ENCODE data around the gene TDRD3. TPM values are rescaled to one million over a fixed set of nuclear protein-coding genes. Genes with fewer than 3 reads are reported as not detected.

The TDRD3 gene
- total and polyA plus RNA-seq, 2 experiments from 2014 or later: 13.1 to 13.3 TPM

DNA sequence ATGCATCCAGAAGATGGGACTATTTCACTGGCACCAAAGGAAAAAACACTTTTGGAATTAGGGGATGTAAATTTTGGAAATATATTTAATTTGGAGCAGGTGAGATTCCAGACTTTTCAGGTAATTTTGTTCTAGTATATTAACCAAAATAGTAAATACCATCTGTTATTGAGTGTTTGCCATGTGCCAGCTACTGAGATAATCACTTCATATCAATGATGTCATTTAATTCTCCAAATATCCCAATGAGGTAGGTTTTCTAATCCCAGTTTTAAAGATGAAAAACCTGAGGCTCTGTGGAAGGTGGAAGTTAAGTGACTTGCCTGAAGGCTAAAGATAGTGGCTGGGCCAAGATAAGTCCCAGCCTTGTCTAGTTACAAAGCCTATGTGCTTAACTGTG is 95.2 kb downstream of the TDRD3 start:
- H3K4me1 Mint-ChIP-seq: peaks cover 11% of the 10 kb centered on the region; the same call in 2 of the 3 replicates
- no peaks in the 10 kb centered on the region for H3K36me3 ChIP-seq (ENCODE audit: insufficient read depth)
- H3K36me3 Mint-ChIP-seq (ENCODE audit: low read depth): peaks cover 57% of the 10 kb centered on the region
- no peak overlapping the region for H3K4me3 Mint-ChIP-seq
- no peak overlapping the region for H3K27ac ChIP-seq (ENCODE audit: low read depth)
- DNase-seq (ENCODE audit: low spot score) (no peak), ATAC-seq (no peak)
- H4K20me1 ChIP-seq (replicated peaks; ENCODE audit: insufficient read depth): no peaks in the 10 kb centered on the region
- no peaks in the 10 kb centered on the region for H3K27me3 ChIP-seq (ENCODE audit: insufficient read depth)
- no peaks in the 10 kb centered on the region for H3K27me3 Mint-ChIP-seq (ENCODE audit: insufficient read depth, low read depth, poor library complexity)
- H3K4me3 ChIP-seq: no peak overlapping the region
- no peaks in the 10 kb centered on the region for H3F3A ChIP-seq (replicated peaks; ENCODE audit: low read depth)
- no peak overlapping the region for H3K4me2 ChIP-seq
- peaks cover 32% of the 10 kb centered on the region for H3K9me3 Mint-ChIP-seq
- H2AFZ ChIP-seq: no peak overlapping the region
- peaks cover 18% of the 10 kb centered on the region for H3K4me1 ChIP-seq (ENCODE audit: insufficient read depth)
- no peak for TF ChIP-seq ETS1 (IDR thresholded peaks at IDR 0.05)
- TF ChIP-seq JUNB (IDR thresholded peaks at IDR 0.05; ENCODE audit: unreplicated experiment): no peak
- no peak for TF ChIP-seq ZNF331 (CRISPR knock-in tag; IDR thresholded peaks at IDR 0.05; ENCODE audit: low read depth)
- TF ChIP-seq, protein P1, sequence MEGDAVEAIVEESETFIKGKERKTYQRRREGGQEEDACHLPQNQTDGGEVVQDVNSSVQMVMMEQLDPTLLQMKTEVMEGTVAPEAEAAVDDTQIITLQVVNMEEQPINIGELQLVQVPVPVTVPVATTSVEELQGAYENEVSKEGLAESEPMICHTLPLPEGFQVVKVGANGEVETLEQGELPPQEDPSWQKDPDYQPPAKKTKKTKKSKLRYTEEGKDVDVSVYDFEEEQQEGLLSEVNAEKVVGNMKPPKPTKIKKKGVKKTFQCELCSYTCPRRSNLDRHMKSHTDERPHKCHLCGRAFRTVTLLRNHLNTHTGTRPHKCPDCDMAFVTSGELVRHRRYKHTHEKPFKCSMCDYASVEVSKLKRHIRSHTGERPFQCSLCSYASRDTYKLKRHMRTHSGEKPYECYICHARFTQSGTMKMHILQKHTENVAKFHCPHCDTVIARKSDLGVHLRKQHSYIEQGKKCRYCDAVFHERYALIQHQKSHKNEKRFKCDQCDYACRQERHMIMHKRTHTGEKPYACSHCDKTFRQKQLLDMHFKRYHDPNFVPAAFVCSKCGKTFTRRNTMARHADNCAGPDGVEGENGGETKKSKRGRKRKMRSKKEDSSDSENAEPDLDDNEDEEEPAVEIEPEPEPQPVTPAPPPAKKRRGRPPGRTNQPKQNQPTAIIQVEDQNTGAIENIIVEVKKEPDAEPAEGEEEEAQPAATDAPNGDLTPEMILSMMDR (conservative IDR thresholded peaks at IDR 0.05; ENCODE audit: low read depth in 2 of 2): no peak
- no peak for TF ChIP-seq NANOG (IDR thresholded peaks at IDR 0.05; ENCODE audit: borderline replicate concordance)
- no peak for TF ChIP-seq ZNF114 (CRISPR knock-in tag; IDR thresholded peaks at IDR 0.05)
- no peak for TF ChIP-seq STAT1 (IDR thresholded peaks at IDR 0.05; ENCODE audit: unreplicated experiment)
- TF ChIP-seq EZH2 (IDR thresholded peaks at IDR 0.05; ENCODE audit: low read depth, unreplicated experiment): no peak
- TF ChIP-seq REST (IDR thresholded peaks at IDR 0.05; ENCODE audit: unreplicated experiment): no peak
- TF ChIP-seq, protein P2, sequence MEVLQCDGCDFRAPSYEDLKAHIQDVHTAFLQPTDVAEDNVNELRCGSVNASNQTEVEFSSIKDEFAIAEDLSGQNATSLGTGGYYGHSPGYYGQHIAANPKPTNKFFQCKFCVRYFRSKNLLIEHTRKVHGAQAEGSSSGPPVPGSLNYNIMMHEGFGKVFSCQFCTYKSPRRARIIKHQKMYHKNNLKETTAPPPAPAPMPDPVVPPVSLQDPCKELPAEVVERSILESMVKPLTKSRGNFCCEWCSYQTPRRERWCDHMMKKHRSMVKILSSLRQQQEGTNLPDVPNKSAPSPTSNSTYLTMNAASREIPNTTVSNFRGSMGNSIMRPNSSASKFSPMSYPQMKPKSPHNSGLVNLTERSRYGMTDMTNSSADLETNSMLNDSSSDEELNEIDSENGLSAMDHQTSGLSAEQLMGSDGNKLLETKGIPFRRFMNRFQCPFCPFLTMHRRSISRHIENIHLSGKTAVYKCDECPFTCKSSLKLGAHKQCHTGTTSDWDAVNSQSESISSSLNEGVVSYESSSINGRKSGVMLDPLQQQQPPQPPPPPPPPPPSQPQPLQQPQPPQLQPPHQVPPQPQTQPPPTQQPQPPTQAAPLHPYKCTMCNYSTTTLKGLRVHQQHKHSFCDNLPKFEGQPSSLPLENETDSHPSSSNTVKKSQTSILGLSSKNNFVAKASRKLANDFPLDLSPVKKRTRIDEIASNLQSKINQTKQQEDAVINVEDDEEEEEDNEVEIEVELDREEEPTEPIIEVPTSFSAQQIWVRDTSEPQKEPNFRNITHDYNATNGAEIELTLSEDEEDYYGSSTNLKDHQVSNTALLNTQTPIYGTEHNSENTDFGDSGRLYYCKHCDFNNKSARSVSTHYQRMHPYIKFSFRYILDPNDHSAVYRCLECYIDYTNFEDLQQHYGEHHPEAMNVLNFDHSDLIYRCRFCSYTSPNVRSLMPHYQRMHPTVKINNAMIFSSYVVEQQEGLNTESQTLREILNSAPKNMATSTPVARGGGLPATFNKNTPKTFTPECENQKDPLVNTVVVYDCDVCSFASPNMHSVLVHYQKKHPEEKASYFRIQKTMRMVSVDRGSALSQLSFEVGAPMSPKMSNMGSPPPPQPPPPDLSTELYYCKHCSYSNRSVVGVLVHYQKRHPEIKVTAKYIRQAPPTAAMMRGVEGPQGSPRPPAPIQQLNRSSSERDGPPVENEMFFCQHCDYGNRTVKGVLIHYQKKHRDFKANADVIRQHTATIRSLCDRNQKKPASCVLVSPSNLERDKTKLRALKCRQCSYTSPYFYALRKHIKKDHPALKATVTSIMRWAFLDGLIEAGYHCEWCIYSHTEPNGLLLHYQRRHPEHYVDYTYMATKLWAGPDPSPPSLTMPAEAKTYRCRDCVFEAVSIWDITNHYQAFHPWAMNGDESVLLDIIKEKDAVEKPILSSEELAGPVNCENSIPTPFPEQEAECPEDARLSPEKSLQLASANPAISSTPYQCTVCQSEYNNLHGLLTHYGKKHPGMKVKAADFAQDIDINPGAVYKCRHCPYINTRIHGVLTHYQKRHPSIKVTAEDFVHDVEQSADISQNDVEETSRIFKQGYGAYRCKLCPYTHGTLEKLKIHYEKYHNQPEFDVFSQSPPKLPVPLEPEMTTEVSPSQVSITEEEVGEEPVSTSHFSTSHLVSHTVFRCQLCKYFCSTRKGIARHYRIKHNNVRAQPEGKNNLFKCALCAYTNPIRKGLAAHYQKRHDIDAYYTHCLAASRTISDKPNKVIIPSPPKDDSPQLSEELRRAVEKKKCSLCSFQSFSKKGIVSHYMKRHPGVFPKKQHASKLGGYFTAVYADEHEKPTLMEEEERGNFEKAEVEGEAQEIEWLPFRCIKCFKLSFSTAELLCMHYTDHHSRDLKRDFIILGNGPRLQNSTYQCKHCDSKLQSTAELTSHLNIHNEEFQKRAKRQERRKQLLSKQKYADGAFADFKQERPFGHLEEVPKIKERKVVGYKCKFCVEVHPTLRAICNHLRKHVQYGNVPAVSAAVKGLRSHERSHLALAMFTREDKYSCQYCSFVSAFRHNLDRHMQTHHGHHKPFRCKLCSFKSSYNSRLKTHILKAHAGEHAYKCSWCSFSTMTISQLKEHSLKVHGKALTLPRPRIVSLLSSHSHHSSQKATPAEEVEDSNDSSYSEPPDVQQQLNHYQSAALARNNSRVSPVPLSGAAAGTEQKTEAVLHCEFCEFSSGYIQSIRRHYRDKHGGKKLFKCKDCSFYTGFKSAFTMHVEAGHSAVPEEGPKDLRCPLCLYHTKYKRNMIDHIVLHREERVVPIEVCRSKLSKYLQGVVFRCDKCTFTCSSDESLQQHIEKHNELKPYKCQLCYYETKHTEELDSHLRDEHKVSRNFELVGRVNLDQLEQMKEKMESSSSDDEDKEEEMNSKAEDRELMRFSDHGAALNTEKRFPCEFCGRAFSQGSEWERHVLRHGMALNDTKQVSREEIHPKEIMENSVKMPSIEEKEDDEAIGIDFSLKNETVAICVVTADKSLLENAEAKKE (CRISPR knock-in tag; IDR thresholded peaks at IDR 0.05): no peak
- TF ChIP-seq EZH2phosphoT487 (IDR thresholded peaks at IDR 0.05; ENCODE audit: unreplicated experiment): no peak
- no peak for TF ChIP-seq CREB1 (CRISPR knock-in tag; IDR thresholded peaks at IDR 0.05; ENCODE audit: low read depth)
- no peak for TF ChIP-seq POLR2AphosphoS5 (IDR thresholded peaks at IDR 0.05; ENCODE audit: low read depth)
- H3K79me2 ChIP-seq (replicated peaks; ENCODE audit: insufficient read depth): no peaks in the 10 kb centered on the region
- H3K9me2 ChIP-seq (ENCODE audit: insufficient read depth): peaks cover 6% of the 10 kb centered on the region; the same call in 1 of the 2 replicates
- no peak overlapping the region for H3K27ac Mint-ChIP-seq

All from GM23338 (cell line).